NCI-H2196 (cell line): Measurements from ENCODE around the gene PRR30.
A peak's percentile ranks its signal among the peaks of the same experiment; 100 is the strongest.
"Not testable (repeated sequence)": the region's sequence is repeated elsewhere in the genome, so short reads cannot be mapped to it uniquely, and the experiment has no call there.

ENCODE experiments used
- DNase-seq: peaks from one replicate; lab custom pipeline; 2025; ENCODE audit not compliant: unreplicated experiment; lab: John Stamatoyannopoulos, UW

PRR30 gene

GRCh38 chr2:27139310-27139709, at the start of gene PRR30:
PRR30 (minus strand) TSS chr2:27139410; CDS start chr2:27138329, 1,081 bp downstream.
- no peak for DNase-seq

DNA sequence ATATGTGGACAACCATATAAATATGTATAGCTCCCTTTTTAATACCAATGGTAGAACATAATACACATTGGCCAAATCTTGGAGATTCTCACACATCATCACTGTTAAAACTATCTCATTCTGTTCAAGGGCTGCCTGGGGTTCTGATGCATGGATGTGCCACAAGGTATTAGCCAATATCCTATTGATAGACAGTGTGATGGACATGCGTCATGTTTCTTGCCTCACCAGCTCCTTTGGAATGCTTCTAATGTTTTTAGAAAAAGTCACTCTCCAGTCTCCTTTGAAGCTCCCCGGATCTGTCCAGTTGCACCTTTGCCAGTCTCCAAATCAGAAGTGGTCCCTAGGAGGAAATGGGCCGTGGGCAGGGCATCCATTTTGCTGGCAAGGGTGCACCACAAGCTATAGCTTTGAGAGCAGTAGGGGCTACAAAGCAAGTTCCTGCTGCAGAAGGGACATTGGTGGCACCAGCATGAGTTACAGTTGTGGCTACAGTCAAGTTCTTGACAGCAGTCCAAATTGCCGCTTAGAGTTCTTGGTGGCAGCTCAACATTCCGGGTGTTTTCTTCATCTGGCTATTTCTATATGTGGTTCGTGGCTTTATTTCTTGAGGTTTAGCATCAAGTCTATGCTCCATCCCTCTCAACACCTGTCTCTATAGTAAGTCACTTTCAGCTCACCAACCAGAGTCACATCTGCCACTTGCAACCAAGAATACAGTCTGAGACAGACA, 47.6 kb upstream of the PRR30 start:
- no peak for DNase-seq

DNA sequence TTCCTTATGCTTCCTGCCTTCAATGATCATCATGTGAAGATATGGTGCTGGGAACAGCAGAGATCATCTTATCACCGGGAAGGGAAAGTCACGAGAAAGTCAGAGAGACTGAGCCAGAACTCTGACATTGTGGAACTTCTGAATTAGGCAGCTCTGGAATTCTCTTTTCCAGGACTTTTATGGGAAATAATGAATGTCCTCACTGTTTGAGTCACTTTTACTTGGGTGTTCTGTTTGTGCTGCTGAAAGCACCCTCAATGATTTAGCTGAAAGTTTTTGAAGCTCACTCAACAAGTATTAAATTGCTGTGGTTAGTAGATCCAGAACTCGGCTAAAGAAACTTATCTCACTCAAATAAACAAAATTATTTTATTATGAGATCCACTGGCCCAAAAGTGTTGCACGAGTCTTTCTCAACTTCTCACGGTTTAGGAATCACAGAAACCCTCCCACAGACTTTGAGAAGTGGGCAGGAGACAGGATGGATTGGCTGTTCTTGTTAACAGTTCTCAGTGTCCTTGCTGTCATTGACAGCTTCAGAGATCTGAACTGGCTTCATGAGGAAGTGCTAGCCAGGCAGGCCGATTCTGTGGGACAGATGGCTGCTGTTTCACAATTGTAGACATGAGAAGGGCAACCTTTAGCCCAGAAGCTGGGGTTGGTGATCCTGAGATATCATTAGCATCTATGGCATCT, 46.3 kb upstream of the PRR30 start:
- no peak for DNase-seq

DNA sequence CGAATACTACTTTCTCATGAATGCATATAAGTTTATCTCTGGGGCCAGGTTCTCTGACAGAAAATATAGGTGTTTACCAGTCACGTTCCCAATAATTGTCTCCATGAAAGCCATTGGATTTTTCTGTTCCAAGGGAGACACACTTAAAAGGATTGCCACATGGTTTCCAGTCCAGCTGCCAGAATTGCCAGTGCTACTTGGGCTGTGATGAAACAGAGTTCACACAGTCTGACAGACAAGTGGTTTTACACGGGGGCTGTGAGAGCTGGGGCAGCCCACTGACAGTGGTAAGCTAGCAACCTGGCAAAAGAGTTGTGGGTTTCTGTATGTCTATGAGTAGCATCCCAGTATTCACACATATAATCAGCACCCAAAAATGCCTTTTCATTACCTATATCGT, 44.9 kb upstream of the PRR30 start:
- no peak for DNase-seq

DNA sequence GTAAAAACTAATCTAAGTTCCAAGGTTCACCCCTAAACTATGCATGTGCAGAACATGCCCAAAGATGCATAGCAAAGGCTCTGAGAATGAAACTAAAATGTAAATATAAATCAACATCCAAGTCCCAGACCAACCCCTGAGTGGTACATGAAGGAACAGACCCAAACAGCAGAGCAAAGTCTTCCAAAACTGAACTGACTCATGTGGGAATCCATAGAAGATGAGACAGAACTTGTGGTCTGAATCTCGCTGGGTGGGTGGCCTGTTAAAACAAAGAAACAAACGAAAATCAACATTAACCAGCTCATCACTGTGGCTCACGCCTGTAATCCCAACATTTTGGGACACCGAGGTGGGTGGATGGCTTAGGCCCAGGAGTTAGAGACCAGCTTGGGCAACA, 43.1 kb upstream of the PRR30 start:
- no peak for DNase-seq

DNA sequence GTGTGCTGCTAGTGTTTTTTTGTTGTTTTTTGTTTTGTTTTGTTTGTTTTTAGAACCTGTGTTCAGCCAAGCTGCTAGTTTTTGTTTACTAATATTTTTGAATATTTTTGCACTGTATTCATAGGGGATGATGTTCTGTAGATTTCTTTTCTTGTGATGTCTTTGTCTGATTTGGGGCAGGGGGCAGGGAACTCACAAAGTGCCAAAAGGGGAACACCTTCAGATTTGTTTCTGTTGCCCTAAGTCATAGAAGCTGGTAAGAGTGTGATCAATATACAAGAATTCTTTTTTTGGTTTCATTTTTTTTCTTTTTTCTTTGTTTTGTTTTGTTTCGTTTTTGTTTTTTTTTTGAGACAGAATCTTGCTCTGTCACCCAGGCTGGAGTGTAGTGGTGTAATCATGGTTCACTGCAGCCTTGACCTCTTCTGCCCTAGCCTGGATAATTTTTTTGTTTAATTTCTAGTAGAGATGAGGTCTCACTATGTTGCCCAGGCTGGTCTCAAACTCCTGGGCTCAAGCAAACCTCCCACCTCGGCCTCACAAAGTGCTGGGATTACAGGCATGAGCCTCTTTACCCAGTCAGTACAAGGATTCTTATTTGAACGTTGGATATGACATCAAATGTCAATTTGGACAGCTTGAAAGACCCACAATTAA, 40.3 kb upstream of the PRR30 start:
- no peak for DNase-seq

- no peak for DNase-seq
Measured at GRCh38 chr2:27178469-27178868, 39.3 kb upstream of the PRR30 start.

DNA sequence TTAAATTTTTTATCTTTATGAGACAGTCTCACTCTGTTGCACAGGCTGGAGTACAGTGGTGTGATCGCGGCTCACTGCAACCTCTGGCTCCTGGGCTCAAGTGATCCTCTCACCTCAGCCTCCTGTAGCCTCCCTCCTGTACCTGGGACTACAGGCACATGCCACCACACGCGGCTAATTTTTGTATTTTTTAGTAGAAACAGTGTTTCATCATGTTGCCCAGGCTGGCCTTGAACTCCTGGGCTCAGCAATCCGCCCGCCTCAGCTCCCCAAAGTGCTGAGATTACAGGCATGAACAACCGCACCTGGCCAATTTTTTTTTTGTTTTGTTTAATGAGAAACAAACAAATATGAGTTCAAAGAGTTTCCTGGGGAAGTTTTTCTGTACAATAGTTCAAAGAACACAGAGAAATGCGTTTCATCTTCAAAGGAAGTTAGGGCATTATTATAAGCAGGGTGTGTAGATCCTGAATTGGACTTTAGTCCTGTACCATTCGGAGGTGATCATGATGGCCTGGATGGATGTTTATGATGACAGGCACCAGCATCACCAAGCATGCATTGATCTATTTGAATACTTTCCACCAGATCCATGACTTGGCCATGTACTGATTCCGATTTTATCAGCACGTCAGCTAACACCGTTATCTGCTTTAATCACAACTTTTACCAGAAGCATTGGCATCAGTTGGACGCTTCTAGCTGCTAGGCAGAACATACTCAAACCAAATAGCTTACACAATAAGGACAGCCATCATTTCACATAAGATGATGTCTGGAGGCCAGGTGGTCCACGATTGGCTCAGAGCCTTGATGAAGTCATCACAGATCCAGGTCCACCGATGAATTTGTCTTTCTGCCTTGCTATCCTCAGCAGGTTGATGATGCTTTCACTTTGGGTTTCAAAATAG, 38.5 kb upstream of the PRR30 start:
- DNase-seq, result no peak

GRCh38 chr2:27175781-27176180, 36.6 kb upstream of the PRR30 start:
- not testable (repeated sequence) for DNase-seq

DNA sequence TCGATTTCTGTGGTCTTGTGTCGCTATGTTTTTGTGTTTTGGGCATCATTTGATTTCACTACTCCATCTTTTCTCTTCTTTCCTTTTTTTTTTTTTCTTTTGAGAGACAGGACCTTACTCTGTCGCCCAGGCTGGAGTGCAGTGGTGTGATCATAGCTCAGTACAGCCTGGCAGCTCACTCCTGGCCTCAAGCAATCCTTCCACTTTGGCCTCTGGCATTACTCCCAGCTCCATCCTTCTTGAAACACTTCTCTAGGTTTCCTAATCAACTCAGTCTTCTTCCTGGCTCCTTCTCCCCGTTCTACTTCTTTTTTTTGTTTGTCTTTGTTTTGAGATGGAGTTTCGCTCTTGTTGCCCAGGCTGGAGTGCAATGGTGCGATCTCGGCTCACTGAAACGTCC, 36.1 kb upstream of the PRR30 start:
- no peak for DNase-seq

- DNase-seq, result no peak
Measured at GRCh38 chr2:27174638-27175037, 35.4 kb upstream of the PRR30 start.

DNA sequence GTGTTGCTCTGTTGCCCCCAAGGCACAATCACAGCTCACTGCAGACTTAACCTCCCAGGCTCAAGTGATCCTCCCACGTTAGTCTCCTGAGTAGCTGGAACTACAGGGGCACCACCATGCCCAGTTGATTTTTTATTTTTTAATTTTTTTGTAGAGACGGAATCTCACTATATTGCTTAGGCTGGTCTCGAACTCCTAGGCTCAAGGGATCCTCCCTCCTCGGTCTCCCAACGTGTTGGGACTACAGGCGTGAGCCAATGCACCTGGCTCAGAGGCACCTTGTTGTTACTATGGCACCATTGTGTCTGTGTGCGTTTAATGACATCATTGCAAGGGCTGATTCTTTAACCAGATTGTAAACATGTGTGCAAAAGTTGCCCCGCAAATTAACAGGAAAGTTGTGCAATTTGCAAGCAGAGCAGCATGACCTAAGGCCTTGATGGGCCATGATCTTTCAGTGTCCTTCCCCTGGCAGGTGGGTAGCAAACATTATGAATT, 32.2 kb upstream of the PRR30 start:
- peak; percentile 34 for DNase-seq

GRCh38 chr2:27170581-27171337, 31.5 kb upstream of the PRR30 start:
- DNase-seq, result no peak

- no peak for DNase-seq
Measured at GRCh38 chr2:27164960-27165763, 26.0 kb upstream of the PRR30 start.

- no peak for DNase-seq
Measured at GRCh38 chr2:27162151-27163121, 23.2 kb upstream of the PRR30 start.

- DNase-seq, result no peak
Measured at GRCh38 chr2:27160191-27160590, 21.0 kb upstream of the PRR30 start.

DNA sequence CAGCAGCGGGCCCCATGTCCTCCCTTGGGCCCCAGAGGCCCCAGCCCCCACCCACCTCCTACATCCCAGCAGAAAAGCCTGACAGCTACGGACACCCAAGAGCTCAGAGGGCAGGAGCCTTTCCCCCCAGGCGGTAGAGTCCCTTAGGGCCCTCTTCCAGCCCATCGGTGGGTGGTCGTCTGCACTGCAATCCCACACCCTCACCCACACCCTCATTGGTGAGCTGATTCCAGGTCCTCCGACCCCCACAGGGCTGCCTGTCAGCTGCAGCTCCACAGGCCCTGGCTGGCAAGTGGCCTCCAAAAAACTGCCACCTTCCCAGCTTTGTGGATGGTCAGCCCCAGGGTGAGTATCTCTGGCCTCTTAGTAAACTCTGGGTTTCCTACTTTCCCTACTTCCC, 20.1 kb upstream of the PRR30 start:
- no peak for DNase-seq

- DNase-seq, result no peak
Measured at GRCh38 chr2:27158468-27158867, 19.3 kb upstream of the PRR30 start.
